SU-DHL-6 (cell line): ENCODE results near the gene DUSP16.

Experiments
- H2AFZ ChIP-seq: fragments of 200-600 bp; sonication (generic); 2 replicates; pipeline ENCODE4 v1.6.1; 2014; ENCODE audit warnings: low read depth, mild to moderate bottlenecking, moderate library complexity, mixed read lengths, antibody characterized with exemption, low read length; ENCODE audit not compliant: severe bottlenecking
- H3F3A ChIP-seq: fragments of 200-600 bp; shearing (Covaris generic); 2 replicates; pipeline ENCODE4 v1.6.0; 2016; ENCODE audit warnings: antibody characterized with exemption, mild to moderate bottlenecking; ENCODE audit not compliant: insufficient read depth
- H3K27ac ChIP-seq: fragments of 200-600 bp; sonication (generic); 2 replicates; pipeline ENCODE4 v1.5.1; 2016; ENCODE audit warnings: low read depth, mild to moderate bottlenecking, low read length, moderate library complexity, mixed read lengths
- H3K27me3 ChIP-seq: fragments of 200-600 bp; sonication (generic), shearing (Covaris generic); 2 replicates; pipeline ENCODE4 v1.6.0; 2014; ENCODE audit warnings: mild to moderate bottlenecking, low read length
- H3K36me3 ChIP-seq: fragments of 200-600 bp; sonication (generic); 2 replicates; pipeline ENCODE4 v1.6.1; 2014; ENCODE audit warnings: mild to moderate bottlenecking, low read length, mixed read lengths
- H3K4me2 ChIP-seq: fragments of 300-600, 200-600 bp; shearing (Covaris generic), sonication (generic); 2 replicates; pipeline ENCODE4 v1.6.0; 2014; ENCODE audit warnings: low read length, low read depth, mild to moderate bottlenecking; ENCODE audit not compliant: poor library complexity, severe bottlenecking
- H3K4me3 ChIP-seq: fragments of 200-600 bp; sonication (generic); 2 replicates; pipeline ENCODE4 v1.5.1; 2014; ENCODE audit warnings: antibody characterized with exemption, low read length, mild to moderate bottlenecking, mixed read lengths; ENCODE audit not compliant: insufficient read depth, poor library complexity, severe bottlenecking
- H3K79me2 ChIP-seq: fragments of 200-600 bp; sonication (generic); 2 replicates; pipeline ENCODE4 v1.6.1; 2014; ENCODE audit warnings: mild to moderate bottlenecking, low read length, moderate library complexity; ENCODE audit not compliant: insufficient read depth
- H3K9ac ChIP-seq: fragments of 200-600 bp; sonication (generic); 2 replicates; pipeline ENCODE4 v1.7.0; 2014; ENCODE audit warnings: mild to moderate bottlenecking, low read length
- H3K9me2 ChIP-seq: fragments of 200-600 bp; sonication (generic); replicated peaks from 2 replicates; pipeline ENCODE4 v1.6.1; 2014; ENCODE audit warnings: low read length; ENCODE audit not compliant: insufficient read depth
- H3K9me3 ChIP-seq: fragments of 200-600 bp; sonication (generic); 2 replicates; pipeline ENCODE4 v1.6.1; 2014; ENCODE audit warnings: low read length, mixed read lengths; ENCODE audit not compliant: insufficient read depth
- H4K20me1 ChIP-seq: fragments of 200-600 bp; sonication (generic); 2 replicates; pipeline ENCODE4 v1.6.1; 2014; ENCODE audit warnings: low read depth, mild to moderate bottlenecking, antibody characterized with exemption, low read length, moderate library complexity, mixed read lengths
- CTCF ChIP-seq: fragments of 200-600 bp; sonication (generic); IDR thresholded peaks from one replicate; pipeline ENCODE4 v1.5.1; 2017; ENCODE audit warnings: antibody characterized with exemption, mild to moderate bottlenecking, low read length, moderate library complexity; ENCODE audit not compliant: insufficient read depth, poor library complexity, severe bottlenecking
- EZH2phosphoT487 ChIP-seq: fragments of 200-600 bp; sonication (generic), shearing (Covaris generic); conservative IDR thresholded peaks from 2 replicates; pipeline ENCODE4 v1.6.1; 2018; ENCODE audit warnings: mild to moderate bottlenecking, antibody characterized with exemption, low read length, moderate library complexity, mixed read lengths

The DUSP16 gene

GRCh38 chr12:12467264-12467663, 95.4 kb downstream of the DUSP16 start:
- TF ChIP-seq EZH2phosphoT487 (no peak), CTCF (no peak)
- no peaks in the 10 kb centered on the region for H3K36me3 ChIP-seq
- no peaks in the 10 kb centered on the region for H3F3A ChIP-seq
- H3K4me3 ChIP-seq, result no peak overlapping the region
- no peak overlapping the region for H3K9ac ChIP-seq
- no peaks in the 10 kb centered on the region for H4K20me1 ChIP-seq
- no peak overlapping the region for H3K4me2 ChIP-seq
- H3K79me2 ChIP-seq, result no peaks in the 10 kb centered on the region
- no peak overlapping the region for H2AFZ ChIP-seq
- H3K9me3 ChIP-seq, result no peaks in the 10 kb centered on the region
- H3K27me3 ChIP-seq, result no peaks in the 10 kb centered on the region
- no peak overlapping the region for H3K27ac ChIP-seq
- H3K9me2 ChIP-seq, result no peaks in the 10 kb centered on the region

DNA sequence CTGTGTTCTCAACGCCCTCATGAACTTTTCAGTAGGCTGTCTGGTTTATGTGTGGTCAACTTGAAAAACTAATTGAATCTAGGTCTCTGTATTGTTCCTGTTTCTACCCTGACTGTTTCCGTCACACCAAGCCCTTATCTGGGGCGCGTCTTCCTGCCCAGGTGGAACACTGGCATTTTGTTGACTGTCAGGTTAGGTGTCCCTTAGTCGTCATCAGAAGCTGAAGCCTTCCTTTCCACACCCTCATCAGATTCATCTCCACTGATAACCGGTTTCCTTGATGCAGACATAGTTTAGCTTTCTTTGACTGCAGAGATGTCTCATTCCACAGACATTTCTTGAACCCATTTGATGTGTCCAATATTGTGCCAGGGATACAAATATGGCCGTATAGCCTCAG, 96.5 kb downstream of the DUSP16 start:
- no peak overlapping the region for H3K9ac ChIP-seq
- TF ChIP-seq EZH2phosphoT487 (no peak), CTCF (no peak)
- H3K4me2 ChIP-seq, result no peak overlapping the region
- H3K36me3 ChIP-seq, result no peaks in the 10 kb centered on the region
- H4K20me1 ChIP-seq, result no peaks in the 10 kb centered on the region
- no peak overlapping the region for H2AFZ ChIP-seq
- no peaks in the 10 kb centered on the region for H3K27me3 ChIP-seq
- H3K9me3 ChIP-seq, result no peaks in the 10 kb centered on the region
- no peak overlapping the region for H3K4me3 ChIP-seq
- no peaks in the 10 kb centered on the region for H3K79me2 ChIP-seq
- H3K27ac ChIP-seq, result no peak overlapping the region
- no peaks in the 10 kb centered on the region for H3F3A ChIP-seq
- H3K9me2 ChIP-seq, result no peaks in the 10 kb centered on the region

- Histone ChIP-seq H2AFZ (no peak overlapping the region), H3K9ac (no peak overlapping the region), H3K4me3 (no peak overlapping the region), H3K9me3 (no peaks in the 10 kb centered on the region), H3K79me2 (no peaks in the 10 kb centered on the region), H3K36me3 (no peaks in the 10 kb centered on the region), H3K9me2 (no peaks in the 10 kb centered on the region), H3K27ac (no peak overlapping the region), H3K4me2 (no peak overlapping the region), H4K20me1 (no peaks in the 10 kb centered on the region), H3K27me3 (no peaks in the 10 kb centered on the region), H3F3A (no peaks in the 10 kb centered on the region)
- no peak for TF ChIP-seq CTCF
- no peak for TF ChIP-seq EZH2phosphoT487
These were observed 97.1 kb downstream of the DUSP16 start for GRCh38 chr12:12465522-12465921.

GRCh38 chr12:12461923-12462315, 100.7 kb downstream of the DUSP16 start:
- Histone ChIP-seq H3K9ac (no peak overlapping the region), H3K4me2 (no peak overlapping the region), H3K9me2 (no peaks in the 10 kb centered on the region), H3K36me3 (no peaks in the 10 kb centered on the region), H3K9me3 (no peaks in the 10 kb centered on the region), H3K4me3 (no peak overlapping the region), H3K27ac (no peak overlapping the region), H4K20me1 (no peaks in the 10 kb centered on the region), H3K27me3 (no peaks in the 10 kb centered on the region), H3F3A (no peaks in the 10 kb centered on the region), H3K79me2 (no peaks in the 10 kb centered on the region), H2AFZ (no peak overlapping the region)
- TF ChIP-seq CTCF, result no peak
- TF ChIP-seq EZH2phosphoT487, result no peak
